OCI-LY7 (cell line): ENCODE measurements around the gene HPDL. TPM values are rescaled to one million over a fixed set of nuclear protein-coding genes. Genes with fewer than 3 reads are reported as not detected.
"Not testable (repeated sequence)": the region's sequence is repeated elsewhere in the genome, so short reads cannot be mapped to it uniquely, and the experiment has no call there.

ENCODE experiments used
- BruUV-seq: library from RNA; stranded (reverse); fragments of 400-500 nt; replicated peaks from 2 replicates; lab custom pipeline; 2021; lab: Mats Ljungman, UMichigan
- CTCF ChIA-PET: fragments of 300-600 bp; sonication (Branson Sonifier 250); formaldehyde crosslinking; loops from one replicate; lab custom pipeline; 2022; ENCODE audit warnings: antibody characterized with exemption; ENCODE audit not compliant: unreplicated experiment; lab: Charles Lee
- POLR2A ChIA-PET: fragments of 300-600 bp; sonication (Branson Sonifier 250); formaldehyde crosslinking; loops from one replicate; lab custom pipeline; 2022; ENCODE audit warnings: antibody characterized with exemption; lab: Charles Lee
- DNase-seq: peaks from one replicate; pipeline ENCODE4 v3.0.0-alpha.2; 2015; ENCODE audit warnings: low spot score
- H2AFZ ChIP-seq: fragments of 200-600 bp; sonication (generic), shearing (Covaris generic); 2 replicates; pipeline ENCODE4 v1.6.1; 2014; ENCODE audit warnings: mild to moderate bottlenecking, antibody characterized with exemption, low read length, moderate library complexity
- H3K27ac ChIP-seq: fragments of 200-600 bp; sonication (generic); 2 replicates; pipeline ENCODE4 v1.5.1; 2014; ENCODE audit warnings: mixed run types, low read depth, mild to moderate bottlenecking, moderate library complexity, low read length, inconsistent platforms; ENCODE audit not compliant: poor library complexity, severe bottlenecking
- H3K36me3 ChIP-seq: fragments of 200-600 bp; sonication (generic); 2 replicates; pipeline ENCODE4 v1.6.1; 2014; ENCODE audit warnings: mild to moderate bottlenecking, antibody characterized with exemption, low read length, moderate library complexity, mixed read lengths; ENCODE audit not compliant: insufficient read depth
- H3K4me1 ChIP-seq: fragments of 200-600 bp; sonication (generic); 2 replicates; pipeline ENCODE4 v1.5.1; 2014; ENCODE audit warnings: mild to moderate bottlenecking, low read length; ENCODE audit not compliant: insufficient read depth, poor library complexity, severe bottlenecking
- H3K4me2 ChIP-seq: fragments of 200-600 bp; sonication (generic); 2 replicates; pipeline ENCODE4 v1.6.1; 2014; ENCODE audit warnings: mild to moderate bottlenecking, low read length
- H3K4me3 ChIP-seq: fragments of 200-600 bp; sonication (generic); 2 replicates; pipeline ENCODE4 v1.5.1; 2014; ENCODE audit warnings: mild to moderate bottlenecking, low read depth, low read length; ENCODE audit not compliant: poor library complexity, severe bottlenecking
- H3K79me2 ChIP-seq: fragments of 200-600 bp; sonication (generic); 2 replicates; pipeline ENCODE4 v1.6.1; 2016; ENCODE audit warnings: low read depth, mild to moderate bottlenecking, low read length, moderate library complexity, mixed read lengths; ENCODE audit not compliant: insufficient read depth
- H3K9me2 ChIP-seq: fragments of 200-600 bp; sonication (generic); 2 replicates; pipeline ENCODE4 v1.6.1; 2016; ENCODE audit warnings: mild to moderate bottlenecking, low read length, mixed read lengths; ENCODE audit not compliant: insufficient read depth
- H3K9me3 ChIP-seq: fragments of 200-600 bp; sonication (generic); 2 replicates; pipeline ENCODE4 v1.6.1; 2014; ENCODE audit warnings: mild to moderate bottlenecking, mixed run types, low read length, mixed read lengths
- H4K20me1 ChIP-seq: fragments of 200-600 bp; sonication (generic); 2 replicates; pipeline ENCODE4 v1.6.1; 2014; ENCODE audit warnings: mild to moderate bottlenecking, antibody characterized with exemption, low read length, moderate library complexity, mixed read lengths; ENCODE audit not compliant: insufficient read depth
- CTCF ChIP-seq: fragments of 200-600 bp; sonication (generic); conservative IDR thresholded peaks from 2 replicates; pipeline ENCODE4 v1.5.1; 2014; ENCODE audit warnings: mild to moderate bottlenecking, antibody characterized with exemption, low read length, moderate library complexity, mixed read lengths
- EZH2phosphoT487 ChIP-seq: fragments of 200-600 bp; sonication (generic); IDR thresholded peaks from 2 replicates; pipeline ENCODE4 v1.6.1; 2018; ENCODE audit warnings: low read depth, borderline replicate concordance, mild to moderate bottlenecking, mixed run types, antibody characterized with exemption, low read length, moderate library complexity, mixed read lengths
- intact Hi-C: fragments of 100-400 bp; cut with micrococcal nuclease; formaldehyde crosslinking; loops from one replicate; pipeline ENCODE4 v1.10.0; 2022; ENCODE audit not compliant: unreplicated experiment
- total RNA-seq, 2 experiments: library from RNA; depleted of rRNA in 1 of 2; stranded (reverse); fragments of >200 nt in 1 of 2; shearing (Covaris generic) in 1 of 2; gene quantifications; 2 replicates each; pipeline ENCODE4 v1.2.3, GENCODE V29; 2014 to 2022

HPDL gene
- total RNA-seq, 2 experiments from 2014 or later = 25.2 to 25.8 TPM

- H3K9me3 ChIP-seq, H3K4me3 ChIP-seq, DNase-seq, H3K36me3 ChIP-seq, H3K79me2 ChIP-seq, intact Hi-C loops, H3K4me1 ChIP-seq, H3K27ac ChIP-seq, CTCF ChIA-PET, BruUV-seq, H3K9me2 ChIP-seq, H4K20me1 ChIP-seq, H3K4me2 ChIP-seq, H2AFZ ChIP-seq: not testable (repeated sequence)
- POLR2A ChIA-PET = interaction anchor here (0.7 to 0.9 kb wide), 2 partner anchors 273 to 875 kb away, joined by 3 read pairs; no protein-coding TSS in a partner anchor
These were observed 35.7 kb upstream of the HPDL start for GRCh38 chr1:45291002-45291401.

- CTCF ChIA-PET = no interaction called here
- no peak overlapping the region for H2AFZ ChIP-seq
- BruUV-seq = no TSS peak
- no peak overlapping the region for H3K27ac ChIP-seq
- POLR2A ChIA-PET = interaction anchor here (0.6 to 0.9 kb wide), 2 partner anchors 12 to 274 kb away, joined by 3 to 6 read pairs; no protein-coding TSS in a partner anchor
- H3K9me3 ChIP-seq = no peaks in the 10 kb centered on the region
- H3K9me2 ChIP-seq = no peaks in the 10 kb centered on the region
- TF ChIP-seq CTCF (no peak), EZH2phosphoT487 (no peak)
- H3K36me3 ChIP-seq = no peaks in the 10 kb centered on the region
- H3K4me2 ChIP-seq = no peak overlapping the region
- no peak for DNase-seq
- no peaks in the 10 kb centered on the region for H4K20me1 ChIP-seq
- no peaks in the 10 kb centered on the region for H3K79me2 ChIP-seq
- H3K4me3 ChIP-seq = no peak overlapping the region
- H3K4me1 ChIP-seq = no peaks in the 10 kb centered on the region
- intact Hi-C loops = no loop called here
These were observed 35.0 kb upstream of the HPDL start for GRCh38 chr1:45291716-45292115.

GRCh38 chr1:45297666-45298356 is 28.9 kb upstream of the HPDL start:
- no peaks in the 10 kb centered on the region for H3K9me2 ChIP-seq
- DNase-seq = no peak
- no peaks in the 10 kb centered on the region for H3K9me3 ChIP-seq
- no peaks in the 10 kb centered on the region for H3K79me2 ChIP-seq
- no peaks in the 10 kb centered on the region for H4K20me1 ChIP-seq
- H2AFZ ChIP-seq = no peak overlapping the region
- no peak for TF ChIP-seq CTCF
- TF ChIP-seq EZH2phosphoT487 = no peak
- no peaks in the 10 kb centered on the region for H3K4me1 ChIP-seq
- POLR2A ChIA-PET = interaction anchor here (0.5 to 1.7 kb wide), 2 partner anchors 225 to 286 kb away, joined by 4 to 5 read pairs; partner anchors contain the start of genes HECTD3 and UROD
- no peaks in the 10 kb centered on the region for H3K36me3 ChIP-seq
- no TSS peak for BruUV-seq
- H3K4me2 ChIP-seq = no peak overlapping the region
- no peak overlapping the region for H3K27ac ChIP-seq
- CTCF ChIA-PET = interaction anchor here (1.1 kb wide), 1 partner anchor 283 kb away, joined by 4 read pairs; no protein-coding TSS in a partner anchor
- intact Hi-C loops = no loop called here
- no peak overlapping the region for H3K4me3 ChIP-seq
